CD4-positive, alpha-beta memory T cell (primary cell): ENCODE data around the gene LURAP1L. TPM values are rescaled to one million over a fixed set of nuclear protein-coding genes. Genes with fewer than 3 reads are reported as not detected.

ENCODE experiments used
- CTCF ChIA-PET: fragments of 350-600 bp; sonication (Branson Sonifier 250); formaldehyde crosslinking; loops from one replicate; lab custom pipeline; 2021; ENCODE audit warnings: inconsistent platforms; ENCODE audit not compliant: partially characterized antibody; lab: Charles Lee
- POLR2A ChIA-PET: fragments of 350-600 bp; sonication (Branson Sonifier 250); formaldehyde crosslinking; loops from one replicate; lab custom pipeline; 2021; ENCODE audit not compliant: partially characterized antibody; lab: Charles Lee
- DNase-seq, 5 donors: peaks; one replicate each; pipeline versions ENCODE4 v3.0.0 to v3.0.0-alpha.2; 2020 to 2022; ENCODE audit warnings: mixed read lengths in 1 of 5
- H3K27ac ChIP-seq: one replicate; pipeline ENCODE4 v1.7.0; 2013; ENCODE audit warnings: low read depth, low read length
- H3K27me3 ChIP-seq: 2 replicates; pipeline ENCODE4 v1.7.0; 2013; ENCODE audit warnings: mild to moderate bottlenecking, low read length, moderate library complexity; ENCODE audit not compliant: insufficient read depth
- H3K36me3 ChIP-seq: 2 replicates; pipeline ENCODE4 v1.7.0; 2013; ENCODE audit warnings: mild to moderate bottlenecking, low read length, moderate library complexity; ENCODE audit not compliant: insufficient read depth
- H3K4me1 ChIP-seq: 2 replicates; pipeline ENCODE4 v1.7.0; 2013; ENCODE audit warnings: mild to moderate bottlenecking, low read length, moderate library complexity; ENCODE audit not compliant: insufficient read depth
- H3K4me3 ChIP-seq, 2 donors: one replicate each; pipeline ENCODE4 v1.7.0; 2013; ENCODE audit warnings: low read length in 2 of 2, mild to moderate bottlenecking in 1 of 2
- H3K9me3 ChIP-seq, 2 donors: one replicate each; pipeline ENCODE4 v1.7.0; 2013; ENCODE audit warnings: low read length in 2 of 2, control low read depth in 1 of 2; ENCODE audit not compliant: control insufficient read depth in 1 of 2
- H3K27ac Mint-ChIP-seq, 7 donors: one replicate each; pipeline ENCODE4 v1.8.0; 2020 to 2021; ENCODE audit warnings: mixed read lengths in 7 of 7, mild to moderate bottlenecking in 6 of 7, inconsistent platforms in 3 of 7, moderate library complexity in 3 of 7
- H3K27me3 Mint-ChIP-seq, 2 donors: one replicate each; pipeline ENCODE4 v1.8.0; 2020 to 2021; ENCODE audit warnings: mixed read lengths in 2 of 2
- H3K36me3 Mint-ChIP-seq, 2 donors: one replicate each; pipeline ENCODE4 v1.8.0; 2020 to 2021; ENCODE audit warnings: mixed read lengths in 2 of 2, inconsistent platforms in 1 of 2, mild to moderate bottlenecking in 1 of 2
- H3K4me1 Mint-ChIP-seq, 4 donors: one replicate each; pipeline ENCODE4 v1.8.0; 2020 to 2021; ENCODE audit warnings: mixed read lengths in 4 of 4, mild to moderate bottlenecking in 1 of 4
- H3K4me3 Mint-ChIP-seq, 8 donors: one replicate each; pipeline ENCODE4 v1.8.0; 2020 to 2021; ENCODE audit warnings: mixed read lengths in 8 of 8, mild to moderate bottlenecking in 7 of 8, moderate library complexity in 6 of 8, inconsistent platforms in 3 of 8
- H3K9me3 Mint-ChIP-seq, 8 donors: one replicate each; pipeline ENCODE4 v1.8.0; 2020 to 2021; ENCODE audit warnings: mixed read lengths in 8 of 8, mild to moderate bottlenecking in 5 of 8, inconsistent platforms in 3 of 8, moderate library complexity in 1 of 8
- intact Hi-C: fragments of 100-400 bp; cut with micrococcal nuclease; formaldehyde crosslinking; loops from one replicate; pipeline ENCODE4 v1.15.1; 2023
- polyA plus RNA-seq, 2 donors: library from polyadenylated mRNA; unstranded; fragments of 300-500 nt; fragmentation: Illumina TruSeq; gene quantifications; one replicate each; pipeline ENCODE4 v1.2.3, GENCODE V29; 2021
- total RNA-seq, 2 experiments: library from RNA; stranded (reverse); gene quantifications; one replicate each; pipeline ENCODE4 v1.2.3, GENCODE V29; 2021

LURAP1L gene
- total and polyA plus RNA-seq, 4 experiments from 2014 or later = not detected

- ChIA-PET CTCF (no interaction called here), POLR2A (no interaction called here)
- no peak for DNase-seq
- Histone ChIP-seq H3K36me3 (no peaks in the 10 kb centered on the region), H3K9me3 (no peaks in the 10 kb centered on the region), H3K27me3 (no peaks in the 10 kb centered on the region), H3K27ac (no peak overlapping the region), H3K4me1 (no peaks in the 10 kb centered on the region), H3K4me3 (no peak overlapping the region)
- H3K4me1 Mint-ChIP-seq = peaks cover 0 to 13% (median 2%) of the 10 kb centered on the region in 4 donors
- peaks cover 0 to 22% (median 10%) of the 10 kb centered on the region in 8 donors for H3K9me3 Mint-ChIP-seq
- H3K27me3 Mint-ChIP-seq = peaks cover 11 to 12% of the 10 kb centered on the region in 2 donors
- H3K36me3 Mint-ChIP-seq = no peaks in the 10 kb centered on the region
- peak overlapping the region in 1 of 8 donors; percentile 43 for H3K4me3 Mint-ChIP-seq
- intact Hi-C loops = no loop called here
- peak overlapping the region in 1 of 7 donors; percentile 57 for H3K27ac Mint-ChIP-seq
Observed at GRCh38 chr9:12776513-12777055, 1.8 kb downstream of the LURAP1L start.

- H3K27me3 ChIP-seq = no peaks in the 10 kb centered on the region
- Mint-ChIP-seq H3K36me3 (no peaks in the 10 kb centered on the region), H3K27me3 (peaks cover 11 to 12% of the 10 kb centered on the region in 2 donors), H3K27ac (no peak overlapping the region), H3K9me3 (peaks cover 0 to 22% (median 13%) of the 10 kb centered on the region in 8 donors), H3K4me3 (no peak overlapping the region), H3K4me1 (peaks cover 0 to 13% (median 2%) of the 10 kb centered on the region in 4 donors)
- CTCF ChIA-PET = no interaction called here
- no peak overlapping the region for H3K4me3 ChIP-seq
- DNase-seq = no peak
- H3K36me3 ChIP-seq = no peaks in the 10 kb centered on the region
- intact Hi-C loops = no loop called here
- POLR2A ChIA-PET = no interaction called here
- H3K4me1 ChIP-seq = no peaks in the 10 kb centered on the region
- no peak overlapping the region for H3K27ac ChIP-seq
- no peaks in the 10 kb centered on the region for H3K9me3 ChIP-seq
Observed at GRCh38 chr9:12777121-12778022, 2.6 kb downstream of the LURAP1L start.

GRCh38 chr9:12778389-12778788 is 3.6 kb downstream of the LURAP1L start:
- Histone ChIP-seq H3K27ac (no peak overlapping the region), H3K27me3 (no peaks in the 10 kb centered on the region), H3K4me1 (no peaks in the 10 kb centered on the region), H3K9me3 (no peaks in the 10 kb centered on the region), H3K4me3 (no peak overlapping the region), H3K36me3 (no peaks in the 10 kb centered on the region)
- Mint-ChIP-seq H3K27me3 (peaks cover 11 to 12% of the 10 kb centered on the region in 2 donors), H3K36me3 (no peaks in the 10 kb centered on the region), H3K9me3 (peaks cover 2 to 27% (median 12%) of the 10 kb centered on the region in 8 donors), H3K4me1 (peaks cover 0 to 13% (median 2%) of the 10 kb centered on the region in 4 donors), H3K4me3 (no peak overlapping the region), H3K27ac (no peak overlapping the region)
- intact Hi-C loops = no loop called here
- CTCF ChIA-PET = no interaction called here
- POLR2A ChIA-PET = no interaction called here
- DNase-seq = no peak

GRCh38 chr9:12781226-12781733 is 6.5 kb downstream of the LURAP1L start:
- intact Hi-C loops = no loop called here
- H3K9me3 Mint-ChIP-seq = peaks cover 3 to 26% (median 17%) of the 10 kb centered on the region in 8 donors
- no peak overlapping the region for H3K27ac Mint-ChIP-seq
- Histone ChIP-seq H3K4me3 (no peak overlapping the region), H3K27me3 (no peaks in the 10 kb centered on the region), H3K4me1 (no peaks in the 10 kb centered on the region), H3K27ac (no peak overlapping the region), H3K9me3 (no peaks in the 10 kb centered on the region), H3K36me3 (no peaks in the 10 kb centered on the region)
- DNase-seq = no peak
- POLR2A ChIA-PET = no interaction called here
- H3K36me3 Mint-ChIP-seq = peaks cover 0 to 5% of the 10 kb centered on the region in 2 donors
- CTCF ChIA-PET = no interaction called here
- peaks cover 4% of the 10 kb centered on the region in 2 donors for H3K27me3 Mint-ChIP-seq
- no peak overlapping the region for H3K4me3 Mint-ChIP-seq
- H3K4me1 Mint-ChIP-seq = peaks cover 0 to 3% (median 0%) of the 10 kb centered on the region in 4 donors

GRCh38 chr9:12783767-12784460 is 9.1 kb downstream of the LURAP1L start:
- Mint-ChIP-seq H3K9me3 (peaks cover 3 to 27% (median 16%) of the 10 kb centered on the region in 8 donors), H3K4me3 (no peak overlapping the region), H3K36me3 (peaks cover 0 to 5% of the 10 kb centered on the region in 2 donors), H3K4me1 (no peaks in the 10 kb centered on the region), H3K27ac (no peak overlapping the region), H3K27me3 (no peaks in the 10 kb centered on the region)
- DNase-seq = no peak
- H3K27ac ChIP-seq = no peak overlapping the region
- H3K36me3 ChIP-seq = no peaks in the 10 kb centered on the region
- H3K9me3 ChIP-seq = no peaks in the 10 kb centered on the region
- no peaks in the 10 kb centered on the region for H3K4me1 ChIP-seq
- H3K4me3 ChIP-seq = no peak overlapping the region
- intact Hi-C loops = no loop called here
- ChIA-PET POLR2A (no interaction called here), CTCF (no interaction called here)
- H3K27me3 ChIP-seq = no peaks in the 10 kb centered on the region

GRCh38 chr9:12784461-12785259 is 9.8 kb downstream of the LURAP1L start:
- Histone ChIP-seq H3K9me3 (no peaks in the 10 kb centered on the region), H3K36me3 (no peaks in the 10 kb centered on the region), H3K27me3 (no peaks in the 10 kb centered on the region), H3K4me3 (no peak overlapping the region), H3K27ac (no peak overlapping the region), H3K4me1 (no peaks in the 10 kb centered on the region)
- ChIA-PET POLR2A (no interaction called here), CTCF (no interaction called here)
- Mint-ChIP-seq H3K9me3 (peaks cover 3 to 27% (median 16%) of the 10 kb centered on the region in 8 donors), H3K27me3 (no peaks in the 10 kb centered on the region), H3K36me3 (peaks cover 0 to 5% of the 10 kb centered on the region in 2 donors), H3K4me3 (no peak overlapping the region), H3K27ac (no peak overlapping the region), H3K4me1 (no peaks in the 10 kb centered on the region)
- intact Hi-C loops = no loop called here
- no peak for DNase-seq
